CD4-positive, alpha-beta T cell treated with Interleukin-12 subunit alpha and Interleukin-12 subunit beta, for 1 hour (primary cell): ENCODE measurements around the gene VWCE.
"Not testable (repeated sequence)": the region's sequence is repeated elsewhere in the genome, so short reads cannot be mapped to it uniquely, and the experiment has no call there.

Source experiments
- DNase-seq: peaks from one replicate; pipeline ENCODE4 v3.0.0-alpha.2; 2020

The VWCE gene

DNA sequence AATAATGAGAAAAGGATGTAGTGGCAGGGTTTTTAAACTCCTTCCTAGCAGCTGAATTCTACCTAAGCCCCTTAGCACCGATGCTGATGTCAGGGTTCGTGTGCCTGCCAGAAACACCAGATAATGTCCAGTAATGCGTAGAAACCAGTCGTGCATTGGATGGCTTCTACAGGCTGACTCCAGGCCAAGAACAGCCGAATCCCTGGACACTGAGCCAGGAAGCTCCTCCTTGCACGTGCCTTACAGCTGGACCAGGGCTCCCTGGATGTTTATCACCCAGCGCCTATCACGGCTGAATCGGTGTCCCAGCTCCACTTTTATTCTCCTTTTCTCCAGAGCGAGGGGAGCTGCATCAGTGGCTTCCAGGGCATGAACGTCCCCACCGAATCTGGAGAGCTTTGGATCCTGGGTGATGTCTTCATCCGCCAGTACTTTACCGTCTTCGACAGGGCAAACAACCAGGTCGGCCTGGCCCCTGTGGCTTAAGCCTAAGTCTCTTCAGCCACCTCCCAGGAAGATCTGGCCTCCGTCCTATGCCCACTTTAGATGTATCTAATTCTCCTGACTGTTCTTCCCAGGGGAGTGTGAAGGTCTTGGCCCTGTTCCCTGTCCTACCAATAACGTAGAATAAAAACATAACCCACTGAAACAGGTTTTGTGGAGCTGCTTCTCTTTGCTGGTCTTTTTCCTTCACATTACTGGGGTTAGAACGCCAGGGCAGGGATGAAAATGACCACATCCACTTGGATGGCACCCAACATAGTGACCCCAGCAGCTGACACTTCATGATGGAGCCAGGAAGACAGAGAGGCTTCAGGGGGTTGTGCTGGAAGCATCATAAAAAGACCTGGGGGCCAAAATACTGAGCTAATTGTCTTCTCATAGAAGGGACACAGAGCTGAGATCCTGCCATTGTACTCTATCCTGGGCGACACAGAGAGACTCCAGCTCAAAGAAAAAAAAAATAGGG is 44.0 kb downstream of the VWCE start:
- not testable (repeated sequence) for DNase-seq

DNA sequence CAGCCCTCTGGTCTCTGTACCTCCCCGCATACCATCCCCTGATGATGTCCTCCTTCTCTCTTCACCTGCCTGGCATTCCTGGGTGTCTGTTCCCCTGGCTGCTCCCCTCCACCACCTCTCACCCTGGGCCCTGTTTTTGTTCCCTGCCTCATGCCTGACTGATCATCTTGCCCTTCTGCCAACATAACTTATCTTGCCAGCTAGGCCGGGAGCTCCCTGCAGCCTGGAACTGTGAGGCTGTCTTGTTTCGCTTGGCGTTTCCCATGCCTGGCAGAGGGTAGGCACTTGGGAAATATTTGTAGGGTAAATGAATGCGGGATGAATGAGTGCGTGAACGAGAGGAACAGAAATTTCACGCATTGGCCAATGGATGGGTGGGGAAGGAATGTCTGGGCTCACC is 45.9 kb downstream of the VWCE start:
- not testable (repeated sequence) for DNase-seq

DNA sequence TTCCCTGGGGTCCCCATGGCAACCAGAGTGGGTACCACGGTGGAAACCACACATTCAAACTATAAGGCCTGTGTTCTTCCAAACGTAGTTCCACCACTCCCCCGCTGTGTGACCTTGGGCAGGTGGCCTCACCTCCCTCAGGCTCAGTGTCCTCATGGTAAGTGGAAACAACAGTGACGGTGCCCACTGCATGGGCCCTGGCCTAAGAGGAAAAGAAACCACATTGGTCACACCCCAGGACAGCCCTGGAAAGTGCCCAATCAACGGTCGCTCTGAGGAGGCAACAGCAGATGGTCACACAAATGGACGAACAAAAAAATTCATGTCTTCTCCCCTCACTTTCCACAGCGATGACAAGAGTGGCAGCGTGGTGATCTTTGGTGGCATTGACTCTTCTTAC is 47.0 kb downstream of the VWCE start:
- DNase-seq: not testable (repeated sequence)

DNA sequence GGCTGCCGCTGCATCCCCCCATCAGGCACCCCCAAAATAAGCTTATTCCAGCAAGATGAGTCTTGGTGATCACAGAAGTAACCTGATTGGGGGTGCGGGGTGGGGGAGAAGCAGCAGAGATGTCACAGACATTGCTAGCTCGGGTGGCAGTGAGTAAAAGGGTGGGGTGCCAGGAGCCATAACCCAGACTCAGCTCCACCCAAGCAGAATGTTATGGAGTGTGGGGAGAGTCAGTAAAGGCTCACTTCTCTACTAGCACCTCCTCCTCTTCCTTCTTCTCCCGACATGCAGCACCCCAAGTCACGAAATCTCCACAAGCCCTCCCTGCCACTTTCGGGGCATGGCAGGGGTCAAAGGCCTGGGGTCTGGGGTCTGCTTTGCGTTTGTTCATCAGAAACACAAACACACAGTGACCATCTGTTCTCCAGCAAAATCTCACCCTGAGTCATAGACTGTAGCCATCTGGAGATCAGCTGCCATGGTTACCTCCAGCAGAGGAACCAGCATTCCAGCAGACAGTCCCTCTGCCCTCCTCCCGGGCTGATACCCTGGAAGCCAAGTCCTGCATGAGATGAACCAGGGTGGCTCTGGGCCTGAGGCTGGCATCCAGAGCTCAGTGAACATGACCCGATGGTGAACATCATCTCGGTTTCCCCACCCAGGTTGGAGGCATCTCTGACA is 49.7 kb downstream of the VWCE start:
- not testable (repeated sequence) for DNase-seq

DNA sequence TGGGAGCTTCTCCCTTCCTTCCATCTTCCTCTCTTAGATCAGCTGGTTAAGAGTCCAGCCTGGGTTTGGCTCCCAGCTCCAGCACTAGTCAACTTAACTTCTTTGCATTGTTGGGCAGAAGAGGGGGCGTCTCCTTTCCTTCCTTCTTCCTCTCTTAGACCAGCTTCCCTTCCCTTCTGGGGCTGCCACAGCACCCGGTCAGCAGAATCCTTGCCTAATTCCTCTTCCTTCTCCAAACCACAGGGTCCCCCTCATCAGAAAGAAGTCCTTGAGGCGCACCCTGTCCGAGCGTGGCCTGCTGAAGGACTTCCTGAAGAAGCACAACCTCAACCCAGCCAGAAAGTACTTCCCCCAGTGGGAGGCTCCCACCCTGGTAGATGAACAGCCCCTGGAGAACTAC is 53.6 kb downstream of the VWCE start:
- DNase-seq: not testable (repeated sequence)

DNA sequence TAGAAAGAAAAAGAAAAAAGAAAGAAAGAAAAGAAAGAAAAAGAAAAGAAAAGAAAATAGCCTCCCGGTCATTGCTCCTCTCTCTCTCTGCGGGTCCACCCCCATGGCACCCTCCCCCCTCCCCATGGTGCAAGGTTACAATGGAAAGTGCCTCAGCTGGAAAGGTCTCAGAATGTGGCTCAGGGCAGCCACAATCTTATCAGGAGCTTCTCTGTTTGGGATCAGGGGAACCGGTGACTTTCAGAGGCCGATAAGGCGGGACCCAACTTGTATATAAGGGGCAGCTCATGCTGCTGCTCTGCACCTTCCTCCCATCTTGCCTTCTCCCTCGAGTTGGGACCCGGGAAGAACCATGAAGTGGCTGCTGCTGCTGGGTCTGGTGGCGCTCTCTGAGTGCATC is 54.2 kb downstream of the VWCE start, which contains the start of gene PGA5:
Gene PGA5, plus strand, starts transcription at position 301 of the 400 bp plus-strand sequence. Its CDS starts 52 bp downstream, at position 353.
- not testable (repeated sequence) for DNase-seq

DNA sequence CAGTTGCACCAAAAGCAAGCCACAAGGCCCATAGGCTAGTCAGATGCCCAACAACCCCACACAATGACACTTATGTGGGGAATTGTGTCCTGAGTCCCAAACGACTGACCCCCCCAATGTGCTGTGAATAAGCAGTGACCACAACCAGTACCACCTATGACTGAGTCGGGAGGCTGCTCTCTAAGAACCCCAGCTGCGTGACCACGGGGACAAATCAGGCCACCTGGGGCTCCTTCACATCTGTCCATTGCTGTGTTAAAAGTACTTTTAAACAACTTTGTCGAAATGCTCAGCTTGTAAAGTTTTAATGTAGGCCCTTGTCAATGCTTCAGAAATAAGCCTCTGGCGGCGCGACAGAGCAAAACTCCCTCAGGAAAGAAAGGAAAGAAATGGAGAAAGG is 54.8 kb downstream of the VWCE start:
- DNase-seq: not testable (repeated sequence)

DNA sequence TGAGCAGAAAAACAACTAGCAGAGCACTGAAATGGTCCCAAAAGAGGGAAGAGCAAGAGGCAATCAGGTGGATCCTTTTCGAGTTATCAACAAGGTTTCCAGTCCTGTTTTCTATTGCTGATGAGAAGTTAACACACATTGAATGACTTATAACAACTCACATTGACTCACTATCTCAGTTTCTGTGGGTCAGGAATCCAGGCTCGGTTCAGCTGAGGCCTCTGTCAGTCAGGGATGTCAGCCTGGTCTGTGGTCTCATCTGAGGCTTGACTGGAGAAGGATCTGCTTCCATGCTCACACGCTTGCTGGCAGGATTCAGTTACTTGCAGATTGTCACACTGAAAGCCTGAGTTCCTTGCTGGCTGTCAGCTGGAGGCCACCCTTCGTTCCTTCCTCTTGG is 58.0 kb downstream of the VWCE start:
- DNase-seq: not testable (repeated sequence)

DNA sequence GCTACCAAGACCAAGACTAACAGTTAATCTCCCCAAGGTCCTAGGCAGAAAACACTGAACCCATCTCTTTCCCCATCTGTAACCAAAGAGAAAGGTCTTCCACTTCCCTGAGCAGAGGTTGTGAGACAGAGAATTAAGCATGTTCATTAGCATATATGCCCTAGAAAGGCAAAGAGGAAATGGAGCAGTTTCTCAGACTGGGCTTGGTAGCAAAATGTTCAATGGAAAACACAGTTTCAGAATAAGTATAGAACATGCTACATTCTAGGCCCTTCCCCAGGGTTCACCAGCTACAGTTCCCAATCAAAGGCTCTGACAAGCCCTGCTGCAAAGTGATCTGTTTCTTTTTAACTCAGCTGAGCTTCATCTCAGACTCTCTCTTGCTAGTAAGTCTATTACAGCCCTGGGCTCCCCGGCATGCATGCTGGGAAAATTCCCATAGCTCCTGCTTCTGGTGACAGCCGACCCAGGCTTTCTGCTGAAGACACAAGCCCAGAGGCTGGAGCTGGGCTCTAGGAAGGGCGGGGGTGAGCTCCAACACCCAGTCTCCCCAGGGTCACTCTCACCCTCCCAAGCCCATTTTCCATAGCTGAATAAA is 62.5 kb downstream of the VWCE start:
- not testable (repeated sequence) for DNase-seq

DNA sequence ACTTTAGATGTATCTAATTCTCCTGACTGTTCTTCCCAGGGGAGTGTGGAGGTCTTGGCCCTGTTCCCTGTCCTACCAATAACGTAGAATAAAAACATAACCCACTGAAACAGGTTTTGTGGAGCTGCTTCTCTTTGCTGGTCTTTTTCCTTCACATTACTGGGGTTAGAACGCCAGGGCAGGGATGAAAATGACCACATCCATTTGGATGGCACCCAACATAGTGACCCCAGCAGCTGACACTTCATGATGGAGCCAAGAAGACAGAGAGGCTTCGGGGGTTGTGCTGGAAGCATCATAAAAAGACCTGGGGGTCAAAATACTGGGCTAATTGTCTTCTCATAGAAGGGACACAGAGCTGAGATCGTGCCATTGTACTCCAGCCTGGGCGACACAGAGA is 63.5 kb downstream of the VWCE start:
- DNase-seq: not testable (repeated sequence)

DNA sequence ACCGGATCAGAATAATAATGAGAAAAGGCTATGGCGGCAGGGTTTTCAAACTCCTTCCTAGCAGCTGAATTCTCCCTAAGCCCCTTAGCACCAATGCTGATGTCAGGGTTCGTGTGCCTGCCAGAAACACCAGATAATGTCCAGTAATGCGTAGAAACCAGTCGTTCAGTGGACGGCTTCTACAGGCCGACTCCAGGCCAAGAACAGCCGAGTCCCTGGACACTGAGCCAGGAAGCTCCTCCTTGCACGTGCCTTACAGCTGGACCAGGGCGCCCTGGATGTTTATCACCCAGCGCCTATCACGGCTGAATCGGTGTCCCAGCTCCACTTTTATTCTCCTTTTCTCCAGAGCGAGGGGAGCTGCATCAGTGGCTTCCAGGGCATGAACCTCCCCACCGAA is 64.1 kb downstream of the VWCE start:
- DNase-seq: not testable (repeated sequence)

DNA sequence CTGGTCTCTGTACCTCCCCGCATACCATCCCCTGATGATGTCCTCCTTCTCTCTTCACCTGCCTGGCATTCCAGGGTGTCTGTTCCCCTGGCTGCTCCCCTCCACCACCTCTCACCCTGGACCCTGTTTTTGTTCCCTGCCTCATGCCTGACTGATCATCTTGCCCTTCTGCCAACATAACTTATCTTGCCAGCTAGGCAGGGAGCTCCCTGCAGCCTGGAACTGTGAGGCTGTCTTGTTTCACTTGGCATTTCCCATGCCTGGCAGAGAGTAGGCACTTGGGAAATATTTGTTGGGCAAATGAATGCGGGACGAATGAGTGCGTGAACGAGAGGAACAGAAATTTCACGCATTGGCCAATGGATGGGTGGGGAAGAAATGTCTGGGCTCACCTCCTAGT is 65.7 kb downstream of the VWCE start:
- DNase-seq: not testable (repeated sequence)

DNA sequence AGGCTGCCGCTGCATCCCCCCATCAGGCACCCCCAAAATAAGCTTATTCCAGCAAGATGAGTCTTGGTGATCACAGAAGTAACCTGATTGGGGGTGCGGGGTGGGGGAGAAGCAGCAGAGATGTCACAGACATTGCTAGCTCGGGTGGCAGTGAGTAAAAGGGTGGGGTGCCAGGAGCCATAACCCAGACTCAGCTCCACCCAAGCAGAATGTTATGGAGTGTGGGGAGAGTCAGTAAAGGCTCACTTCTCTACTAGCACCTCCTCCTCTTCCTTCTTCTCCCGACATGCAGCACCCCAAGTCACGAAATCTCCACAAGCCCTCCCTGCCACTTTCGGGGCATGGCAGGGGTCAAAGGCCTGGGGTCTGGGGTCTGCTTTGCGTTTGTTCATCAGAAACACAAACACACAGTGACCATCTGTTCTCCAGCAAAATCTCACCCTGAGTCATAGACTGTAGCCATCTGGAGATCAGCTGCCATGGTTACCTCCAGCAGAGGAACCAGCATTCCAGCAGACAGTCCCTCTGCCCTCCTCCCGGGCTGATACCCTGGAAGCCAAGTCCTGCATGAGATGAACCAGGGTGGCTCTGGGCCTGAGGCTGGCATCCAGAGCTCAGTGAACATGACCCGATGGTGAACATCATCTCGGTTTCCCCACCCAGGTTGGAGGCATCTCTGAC is 68.5 kb downstream of the VWCE start:
- not testable (repeated sequence) for DNase-seq

DNA sequence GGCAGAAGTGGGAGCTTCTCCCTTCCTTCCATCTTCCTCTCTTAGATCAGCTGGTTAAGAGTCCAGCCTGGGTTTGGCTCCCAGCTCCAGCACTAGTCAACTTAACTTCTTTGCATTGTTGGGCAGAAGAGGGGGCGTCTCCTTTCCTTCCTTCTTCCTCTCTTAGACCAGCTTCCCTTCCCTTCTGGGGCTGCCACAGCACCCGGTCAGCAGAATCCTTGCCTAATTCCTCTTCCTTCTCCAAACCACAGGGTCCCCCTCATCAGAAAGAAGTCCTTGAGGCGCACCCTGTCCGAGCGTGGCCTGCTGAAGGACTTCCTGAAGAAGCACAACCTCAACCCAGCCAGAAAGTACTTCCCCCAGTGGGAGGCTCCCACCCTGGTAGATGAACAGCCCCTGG is 72.4 kb downstream of the VWCE start:
- not testable (repeated sequence) for DNase-seq

DNA sequence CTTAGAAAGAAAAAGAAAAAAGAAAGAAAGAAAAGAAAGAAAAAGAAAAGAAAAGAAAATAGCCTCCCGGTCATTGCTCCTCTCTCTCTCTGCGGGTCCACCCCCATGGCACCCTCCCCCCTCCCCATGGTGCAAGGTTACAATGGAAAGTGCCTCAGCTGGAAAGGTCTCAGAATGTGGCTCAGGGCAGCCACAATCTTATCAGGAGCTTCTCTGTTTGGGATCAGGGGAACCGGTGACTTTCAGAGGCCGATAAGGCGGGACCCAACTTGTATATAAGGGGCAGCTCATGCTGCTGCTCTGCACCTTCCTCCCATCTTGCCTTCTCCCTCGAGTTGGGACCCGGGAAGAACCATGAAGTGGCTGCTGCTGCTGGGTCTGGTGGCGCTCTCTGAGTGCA is 73.1 kb downstream of the VWCE start, which contains the start of gene PGA4:
Gene PGA4, plus strand, starts transcription at position 301 of the 400 bp plus-strand sequence. Its CDS starts 54 bp downstream, at position 355.
- DNase-seq: not testable (repeated sequence)

DNA sequence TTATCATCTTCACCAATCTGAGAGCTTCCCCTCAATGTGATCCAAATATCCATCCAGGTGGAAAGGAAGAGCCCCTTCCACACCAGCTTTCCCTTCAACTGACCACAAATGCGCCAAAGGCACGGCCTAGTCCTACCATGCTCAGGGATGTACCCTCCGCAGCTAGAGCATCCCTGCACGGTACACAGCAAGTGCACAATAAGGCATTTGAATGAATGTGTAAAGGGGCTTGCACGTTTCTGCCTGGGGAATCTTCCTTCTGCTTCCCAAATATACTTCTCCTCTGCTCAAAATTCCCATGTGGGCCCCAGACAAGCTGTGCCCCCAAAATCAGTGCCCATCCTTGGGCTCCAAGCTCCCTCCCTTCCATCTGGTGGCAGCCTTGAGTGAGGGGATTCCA is 76.1 kb downstream of the VWCE start:
- not testable (repeated sequence) for DNase-seq

DNA sequence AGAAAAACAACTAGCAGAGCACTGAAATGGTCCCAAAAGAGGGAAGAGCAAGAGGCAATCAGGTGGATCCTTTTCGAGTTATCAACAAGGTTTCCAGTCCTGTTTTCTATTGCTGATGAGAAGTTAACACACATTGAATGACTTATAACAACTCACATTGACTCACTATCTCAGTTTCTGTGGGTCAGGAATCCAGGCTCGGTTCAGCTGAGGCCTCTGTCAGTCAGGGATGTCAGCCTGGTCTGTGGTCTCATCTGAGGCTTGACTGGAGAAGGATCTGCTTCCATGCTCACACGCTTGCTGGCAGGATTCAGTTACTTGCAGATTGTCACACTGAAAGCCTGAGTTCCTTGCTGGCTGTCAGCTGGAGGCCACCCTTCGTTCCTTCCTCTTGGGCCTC is 76.8 kb downstream of the VWCE start:
- DNase-seq: not testable (repeated sequence)

DNA sequence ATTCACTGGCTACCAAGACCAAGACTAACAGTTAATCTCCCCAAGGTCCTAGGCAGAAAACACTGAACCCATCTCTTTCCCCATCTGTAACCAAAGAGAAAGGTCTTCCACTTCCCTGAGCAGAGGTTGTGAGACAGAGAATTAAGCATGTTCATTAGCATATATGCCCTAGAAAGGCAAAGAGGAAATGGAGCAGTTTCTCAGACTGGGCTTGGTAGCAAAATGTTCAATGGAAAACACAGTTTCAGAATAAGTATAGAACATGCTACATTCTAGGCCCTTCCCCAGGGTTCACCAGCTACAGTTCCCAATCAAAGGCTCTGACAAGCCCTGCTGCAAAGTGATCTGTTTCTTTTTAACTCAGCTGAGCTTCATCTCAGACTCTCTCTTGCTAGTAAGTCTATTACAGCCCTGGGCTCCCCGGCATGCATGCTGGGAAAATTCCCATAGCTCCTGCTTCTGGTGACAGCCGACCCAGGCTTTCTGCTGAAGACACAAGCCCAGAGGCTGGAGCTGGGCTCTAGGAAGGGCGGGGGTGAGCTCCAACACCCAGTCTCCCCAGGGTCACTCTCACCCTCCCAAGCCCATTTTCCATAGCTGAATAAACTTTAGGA is 81.3 kb downstream of the VWCE start:
- DNase-seq: not testable (repeated sequence)

DNA sequence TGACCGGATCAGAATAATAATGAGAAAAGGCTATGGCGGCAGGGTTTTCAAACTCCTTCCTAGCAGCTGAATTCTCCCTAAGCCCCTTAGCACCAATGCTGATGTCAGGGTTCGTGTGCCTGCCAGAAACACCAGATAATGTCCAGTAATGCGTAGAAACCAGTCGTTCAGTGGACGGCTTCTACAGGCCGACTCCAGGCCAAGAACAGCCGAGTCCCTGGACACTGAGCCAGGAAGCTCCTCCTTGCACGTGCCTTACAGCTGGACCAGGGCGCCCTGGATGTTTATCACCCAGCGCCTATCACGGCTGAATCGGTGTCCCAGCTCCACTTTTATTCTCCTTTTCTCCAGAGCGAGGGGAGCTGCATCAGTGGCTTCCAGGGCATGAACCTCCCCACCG is 82.9 kb downstream of the VWCE start:
- DNase-seq: not testable (repeated sequence)

DNA sequence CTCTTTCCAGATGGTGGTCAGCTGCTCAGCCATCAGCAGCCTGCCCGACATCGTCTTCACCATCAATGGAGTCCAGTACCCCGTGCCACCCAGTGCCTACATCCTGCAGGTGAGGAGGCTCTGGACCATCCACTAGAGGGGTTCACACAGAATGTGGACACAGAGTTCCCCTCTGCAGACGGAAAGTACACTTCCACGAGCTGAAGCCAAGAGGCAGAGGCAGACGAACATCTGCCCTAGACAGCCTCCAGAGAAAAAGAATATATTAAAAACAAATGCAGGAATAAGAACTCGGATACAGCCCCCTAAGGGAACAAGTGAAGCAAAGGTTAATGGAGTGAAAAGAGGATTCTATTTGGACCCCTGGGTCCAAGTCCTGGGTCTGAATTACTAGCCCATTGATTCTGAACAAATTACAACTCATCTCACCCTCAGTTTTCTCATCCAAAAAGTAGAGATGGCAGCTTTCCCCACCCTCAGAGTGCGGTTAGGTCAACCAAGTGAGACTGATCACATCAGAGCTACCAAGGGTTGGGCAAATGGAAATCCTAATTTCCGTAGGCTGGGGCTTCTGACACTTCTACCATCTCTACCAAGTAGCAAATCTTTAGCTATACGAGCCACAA is 83.7 kb downstream of the VWCE start:
- not testable (repeated sequence) for DNase-seq

DNA sequence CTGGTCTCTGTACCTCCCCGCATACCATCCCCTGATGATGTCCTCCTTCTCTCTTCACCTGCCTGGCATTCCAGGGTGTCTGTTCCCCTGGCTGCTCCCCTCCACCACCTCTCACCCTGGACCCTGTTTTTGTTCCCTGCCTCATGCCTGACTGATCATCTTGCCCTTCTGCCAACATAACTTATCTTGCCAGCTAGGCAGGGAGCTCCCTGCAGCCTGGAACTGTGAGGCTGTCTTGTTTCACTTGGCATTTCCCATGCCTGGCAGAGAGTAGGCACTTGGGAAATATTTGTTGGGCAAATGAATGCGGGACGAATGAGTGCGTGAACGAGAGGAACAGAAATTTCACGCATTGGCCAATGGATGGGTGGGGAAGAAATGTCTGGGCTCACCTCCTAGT is 84.5 kb downstream of the VWCE start:
- not testable (repeated sequence) for DNase-seq
